Lower lobe of right lung (tissue), 2 donors: ENCODE data around the gene PPARA. TPM values are rescaled to one million over a fixed set of nuclear protein-coding genes. Genes with fewer than 3 reads are reported as not detected.
A peak's percentile ranks its signal among the peaks of the same experiment; 100 is the strongest.

Experiments
- ATAC-seq, 2 donors: fragments of 200-7000 bp; cut with Tn5 transposase; one replicate each; pipeline ENCODE4 v1.9.1; 2020 to 2022; ENCODE audit warnings: mild to moderate bottlenecking in 2 of 2, moderate library complexity in 2 of 2
- DNase-seq: peaks from one replicate; pipeline ENCODE4 v3.0.0-alpha.2; 2020
- H3K27ac ChIP-seq: fragments of 200-600 bp; one replicate; pipeline ENCODE4 v1.8.0; 2022
- H3K27me3 ChIP-seq: fragments of 200-600 bp; one replicate; pipeline ENCODE4 v1.8.0; 2022; ENCODE audit warnings: low read depth
- H3K36me3 ChIP-seq: fragments of 200-600 bp; one replicate; pipeline ENCODE4 v1.8.0; 2022; ENCODE audit warnings: mild to moderate bottlenecking
- H3K4me1 ChIP-seq: fragments of 200-600 bp; one replicate; pipeline ENCODE4 v1.8.0; 2022
- H3K4me3 ChIP-seq: fragments of 200-600 bp; one replicate; pipeline ENCODE4 v1.8.0; 2022; ENCODE audit warnings: mild to moderate bottlenecking
- H3K9me3 ChIP-seq: fragments of 200-600 bp; one replicate; pipeline ENCODE4 v1.8.0; 2022
- intact Hi-C: fragments of 100-400 bp; cut with DNase I; formaldehyde crosslinking; loops from one replicate; pipeline ENCODE4 v1.11.0; 2022
- total RNA-seq: library from RNA; stranded (reverse); fragmentation: NEBNext Ultra II Directional; extraction: Animal tissue kit (Norgen Biotek cat#: 25700); gene quantifications from one replicate; pipeline ENCODE4 v1.2.1, GENCODE V29; 2021
- TF ChIP-seq, protein P1 (sequence below): fragments of 200-600 bp; IDR thresholded peaks from one replicate; pipeline ENCODE4 v1.8.0; 2022; ENCODE audit warnings: antibody characterized with exemption, mild to moderate bottlenecking
- donor health status: DM: no; HTN: yes; CAD: no; lungs with severe emphysema.

Gene PPARA
- total RNA-seq, 1 donor from 2014 or later = 20.5 TPM

GRCh38 chr22:46250035-46250782 is 99.9 kb downstream of the PPARA start, which contains the start of gene CDPF1:
Gene CDPF1, minus strand, starts transcription at chr22:46250293. Its CDS starts 2,009 bp downstream, at chr22:46248284.
- Histone ChIP-seq H3K4me3 (peak within 1 kb of the TSS; percentile 94), H3K27ac (peak within 1 kb of the TSS; percentile 88), H3K36me3 (no peaks in the 10 kb centered on the region), H3K4me1 (peaks cover 23% of the 10 kb centered on the region), H3K27me3 (no peaks in the 10 kb centered on the region), H3K9me3 (no peaks in the 10 kb centered on the region)
- peak; percentile 98 to 99 for ATAC-seq
- DNase-seq = peak; percentile 94
- intact Hi-C loops = no loop called here
- TF ChIP-seq, protein P1, sequence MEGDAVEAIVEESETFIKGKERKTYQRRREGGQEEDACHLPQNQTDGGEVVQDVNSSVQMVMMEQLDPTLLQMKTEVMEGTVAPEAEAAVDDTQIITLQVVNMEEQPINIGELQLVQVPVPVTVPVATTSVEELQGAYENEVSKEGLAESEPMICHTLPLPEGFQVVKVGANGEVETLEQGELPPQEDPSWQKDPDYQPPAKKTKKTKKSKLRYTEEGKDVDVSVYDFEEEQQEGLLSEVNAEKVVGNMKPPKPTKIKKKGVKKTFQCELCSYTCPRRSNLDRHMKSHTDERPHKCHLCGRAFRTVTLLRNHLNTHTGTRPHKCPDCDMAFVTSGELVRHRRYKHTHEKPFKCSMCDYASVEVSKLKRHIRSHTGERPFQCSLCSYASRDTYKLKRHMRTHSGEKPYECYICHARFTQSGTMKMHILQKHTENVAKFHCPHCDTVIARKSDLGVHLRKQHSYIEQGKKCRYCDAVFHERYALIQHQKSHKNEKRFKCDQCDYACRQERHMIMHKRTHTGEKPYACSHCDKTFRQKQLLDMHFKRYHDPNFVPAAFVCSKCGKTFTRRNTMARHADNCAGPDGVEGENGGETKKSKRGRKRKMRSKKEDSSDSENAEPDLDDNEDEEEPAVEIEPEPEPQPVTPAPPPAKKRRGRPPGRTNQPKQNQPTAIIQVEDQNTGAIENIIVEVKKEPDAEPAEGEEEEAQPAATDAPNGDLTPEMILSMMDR = no peak

DNA sequence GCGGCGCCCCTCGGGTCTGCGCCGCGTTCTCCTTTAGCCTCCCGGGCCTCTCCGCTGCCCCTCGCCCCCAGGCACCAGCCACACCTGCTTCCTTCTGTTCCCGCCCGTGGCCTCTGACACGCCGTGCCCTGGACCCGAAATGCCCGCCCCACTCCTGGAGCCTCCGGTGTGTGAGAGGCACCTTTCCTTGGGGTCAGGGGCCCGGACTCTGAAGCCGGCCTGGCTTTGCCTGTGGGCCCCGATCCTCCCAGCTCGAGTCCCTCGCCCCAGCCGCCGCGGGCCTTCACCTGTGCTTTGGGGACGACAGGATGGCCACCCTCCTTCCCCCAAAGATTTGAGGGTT is 100.4 kb downstream of the PPARA start:
- DNase-seq (no peak), ATAC-seq (peak in 1 of 2 donors; percentile 36)
- peak overlapping the region; percentile 88 for H3K27ac ChIP-seq
- no peaks in the 10 kb centered on the region for H3K9me3 ChIP-seq
- peaks cover 21% of the 10 kb centered on the region for H3K4me1 ChIP-seq
- intact Hi-C loops = no loop called here
- peak overlapping the region; percentile 94 for H3K4me3 ChIP-seq
- H3K36me3 ChIP-seq = no peaks in the 10 kb centered on the region
- H3K27me3 ChIP-seq = no peaks in the 10 kb centered on the region
- TF ChIP-seq, protein P1 = no peak

GRCh38 chr22:46251266-46251665 is 100.9 kb downstream of the PPARA start:
- ATAC-seq (no peak), DNase-seq (no peak)
- H3K27me3 ChIP-seq = no peaks in the 10 kb centered on the region
- H3K9me3 ChIP-seq = no peaks in the 10 kb centered on the region
- H3K27ac ChIP-seq = no peak overlapping the region
- peaks cover 21% of the 10 kb centered on the region for H3K4me1 ChIP-seq
- intact Hi-C loops = no loop called here
- H3K4me3 ChIP-seq = peak overlapping the region; percentile 94
- no peaks in the 10 kb centered on the region for H3K36me3 ChIP-seq
- TF ChIP-seq, protein P1 = no peak

DNA sequence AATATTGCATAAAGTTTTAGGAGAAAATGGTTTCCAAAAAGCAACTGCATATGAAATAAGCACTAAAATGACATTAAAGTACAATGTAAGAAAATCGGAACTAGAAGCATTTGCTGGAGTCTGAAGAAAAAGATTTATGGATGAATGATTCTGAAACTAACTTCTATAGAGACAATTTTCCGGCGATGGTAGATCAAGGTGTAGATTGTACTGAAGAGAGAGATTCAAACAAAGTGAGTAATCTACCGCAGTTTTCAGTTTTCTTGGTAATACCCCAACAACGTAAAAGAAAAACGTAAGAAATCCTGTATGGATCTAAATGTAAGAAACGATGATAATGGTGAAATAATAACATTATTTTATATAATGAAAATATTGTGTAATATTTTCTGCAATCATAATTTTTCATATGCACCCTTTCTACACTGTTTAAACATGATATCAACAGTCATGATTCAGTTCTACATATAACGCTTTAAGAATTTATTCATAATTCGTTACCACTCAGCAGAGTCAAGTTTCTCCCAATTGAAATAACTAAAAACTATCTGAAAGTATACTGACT is 101.6 kb downstream of the PPARA start:
- Histone ChIP-seq H3K27ac (no peak overlapping the region), H3K4me1 (peaks cover 21% of the 10 kb centered on the region), H3K36me3 (no peaks in the 10 kb centered on the region), H3K27me3 (no peaks in the 10 kb centered on the region), H3K4me3 (no peak overlapping the region), H3K9me3 (no peaks in the 10 kb centered on the region)
- intact Hi-C loops = no loop called here
- TF ChIP-seq, protein P1 = no peak
- DNase-seq (no peak), ATAC-seq (no peak)

DNA sequence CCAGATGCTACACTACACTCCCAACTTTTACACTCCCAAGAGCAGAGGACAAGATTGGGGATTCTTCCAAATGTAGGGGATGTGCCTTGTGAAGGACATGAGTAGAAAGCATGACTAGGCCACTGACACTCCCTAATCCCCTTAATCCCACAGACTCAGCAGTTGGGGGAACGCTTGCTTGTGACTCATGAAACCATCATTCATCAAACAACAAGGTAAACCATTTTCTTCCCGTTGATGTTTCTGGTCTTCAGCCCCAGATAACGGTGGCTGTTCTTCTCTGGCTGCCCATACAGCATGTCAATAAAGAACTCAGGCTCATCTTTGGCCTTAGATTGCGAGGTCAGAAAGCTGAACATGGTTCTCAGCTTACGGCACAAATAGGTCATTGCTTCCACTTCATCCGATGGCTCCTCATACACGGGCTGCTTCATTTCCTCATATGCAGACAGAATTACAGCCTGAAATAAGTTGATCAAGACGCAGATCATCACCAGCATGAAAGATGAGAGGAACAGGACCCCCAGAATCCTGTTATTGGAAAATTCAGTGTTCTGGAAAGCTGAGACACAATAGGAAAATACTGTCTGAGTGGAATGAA is 106.1 kb downstream of the PPARA start:
- intact Hi-C loops = no loop called here
- Histone ChIP-seq H3K4me3 (no peak overlapping the region), H3K27me3 (no peaks in the 10 kb centered on the region), H3K4me1 (peaks cover under 1% of the 10 kb centered on the region), H3K9me3 (no peaks in the 10 kb centered on the region), H3K27ac (no peak overlapping the region), H3K36me3 (no peaks in the 10 kb centered on the region)
- TF ChIP-seq, protein P1 = no peak
- ATAC-seq (no peak), DNase-seq (no peak)
